ENCODE data around the gene ZSCAN9.

ZSCAN9 gene

GRCh38 chr6:28211840-28212509 lies 13.1 kb upstream of the ZSCAN9 start:
- Histone ChIP-seq H3K4me2 (peak overlapping the region; percentile 56), H3K79me2 (ENCODE audit: insufficient read depth, low read depth) (no peaks in the 10 kb centered on the region), H3K36me3 (ENCODE audit: insufficient read depth) (no peaks in the 10 kb centered on the region), H3K27ac (peak overlapping the region; percentile 55), H3K27me3 (ENCODE audit: insufficient read depth, low read depth) (no peaks in the 10 kb centered on the region), H3K4me3 (IDR thresholded peaks at IDR 0.05; ENCODE audit: insufficient read depth, low read depth, low read length) (no peak overlapping the region), H3K9ac (peak overlapping the region; percentile 46; the same call in 1 of the 2 replicates), H3K4me1 (ENCODE audit: low read depth, poor library complexity, severe bottlenecking) (no peaks in the 10 kb centered on the region), H2AFZ (ENCODE audit: low read depth) (peak overlapping the region; percentile 78), H4K20me1 (ENCODE audit: insufficient read depth) (no peaks in the 10 kb centered on the region)
- TF ChIP-seq CTCF (conservative IDR thresholded peaks at IDR 0.05; ENCODE audit: low read depth, low read length): no peak

GRCh38 chr6:28212510-28213212 lies 12.4 kb upstream of the ZSCAN9 start:
- Histone ChIP-seq H3K79me2 (ENCODE audit: insufficient read depth, low read depth) (no peaks in the 10 kb centered on the region), H3K4me1 (ENCODE audit: low read depth, poor library complexity, severe bottlenecking) (no peaks in the 10 kb centered on the region), H3K4me3 (IDR thresholded peaks at IDR 0.05; ENCODE audit: insufficient read depth, low read depth, low read length) (no peak overlapping the region), H3K4me2 (peak overlapping the region; percentile 56), H2AFZ (ENCODE audit: low read depth) (peak overlapping the region; percentile 78), H3K27me3 (ENCODE audit: insufficient read depth, low read depth) (no peaks in the 10 kb centered on the region), H3K36me3 (ENCODE audit: insufficient read depth) (no peaks in the 10 kb centered on the region), H3K9ac (peak overlapping the region; percentile 46; the same call in 1 of the 2 replicates), H4K20me1 (ENCODE audit: insufficient read depth) (no peaks in the 10 kb centered on the region), H3K27ac (peak overlapping the region; percentile 55)
- no peak for TF ChIP-seq CTCF (conservative IDR thresholded peaks at IDR 0.05; ENCODE audit: low read depth, low read length)

- peak overlapping the region; percentile 29; the same call in 1 of the 2 replicates for H3K4me2 ChIP-seq
- H3K27me3 ChIP-seq (ENCODE audit: insufficient read depth, low read depth): no peaks in the 10 kb centered on the region
- no peak for TF ChIP-seq CTCF (conservative IDR thresholded peaks at IDR 0.05; ENCODE audit: low read depth, low read length)
- H3K27ac ChIP-seq: no peak overlapping the region
- H3K9ac ChIP-seq: no peak overlapping the region
- H3K36me3 ChIP-seq (ENCODE audit: insufficient read depth): no peaks in the 10 kb centered on the region
- no peaks in the 10 kb centered on the region for H3K79me2 ChIP-seq (ENCODE audit: insufficient read depth, low read depth)
- H3K4me1 ChIP-seq (ENCODE audit: low read depth, poor library complexity, severe bottlenecking): no peaks in the 10 kb centered on the region
- H2AFZ ChIP-seq (ENCODE audit: low read depth): no peak overlapping the region
- H4K20me1 ChIP-seq (ENCODE audit: insufficient read depth): no peaks in the 10 kb centered on the region
- no peak overlapping the region for H3K4me3 ChIP-seq (IDR thresholded peaks at IDR 0.05; ENCODE audit: insufficient read depth, low read depth, low read length)
Observed at GRCh38 chr6:28213213-28213523, 11.9 kb upstream of the ZSCAN9 start.

- H3K4me2 ChIP-seq: no peak overlapping the region
- H3K9ac ChIP-seq: no peak overlapping the region
- H3K27me3 ChIP-seq (ENCODE audit: insufficient read depth, low read depth): no peaks in the 10 kb centered on the region
- no peak overlapping the region for H3K27ac ChIP-seq
- no peaks in the 10 kb centered on the region for H3K4me1 ChIP-seq (ENCODE audit: low read depth, poor library complexity, severe bottlenecking)
- H3K36me3 ChIP-seq (ENCODE audit: insufficient read depth): no peaks in the 10 kb centered on the region
- no peak overlapping the region for H3K4me3 ChIP-seq (IDR thresholded peaks at IDR 0.05; ENCODE audit: insufficient read depth, low read depth, low read length)
- no peak overlapping the region for H2AFZ ChIP-seq (ENCODE audit: low read depth)
- H3K79me2 ChIP-seq (ENCODE audit: insufficient read depth, low read depth): no peaks in the 10 kb centered on the region
- no peaks in the 10 kb centered on the region for H4K20me1 ChIP-seq (ENCODE audit: insufficient read depth)
- TF ChIP-seq CTCF (conservative IDR thresholded peaks at IDR 0.05; ENCODE audit: low read depth, low read length): no peak
Observed at GRCh38 chr6:28215425-28215824, 9.7 kb upstream of the ZSCAN9 start.

Data from KMS-11 (cell line).